MM.1S (cell line): ENCODE results near the gene FA2H.

Source experiments
- CTCF ChIP-seq: fragments of 300-600 bp; sonication (generic); IDR thresholded peaks from 2 replicates; pipeline ENCODE4 v1.5.1; 2016; ENCODE audit warnings: antibody characterized with exemption, low read length, mixed read lengths
- EZH2phosphoT487 ChIP-seq: fragments of 300-600 bp; sonication (generic); IDR thresholded peaks from 2 replicates; pipeline ENCODE4 v1.6.1; 2018; ENCODE audit warnings: antibody characterized with exemption, low read length

- TF ChIP-seq CTCF (no peak), EZH2phosphoT487 (no peak)
These were observed 6.4 kb downstream of the FA2H start for GRCh38 chr16:74768239-74768638.
